Skeletal muscle satellite cell (primary cell): Measurements from ENCODE around the gene CILP.
"Not testable (repeated sequence)": the region's sequence is repeated elsewhere in the genome, so short reads cannot be mapped to it uniquely, and the experiment has no call there.

Experiments
- H3K27me3 ChIP-seq: 2 replicates; pipeline ENCODE4 v1.7.0; 2013; ENCODE audit warnings: low read length; ENCODE audit not compliant: control insufficient read depth, insufficient read depth
- H3K36me3 ChIP-seq: 2 replicates; pipeline ENCODE4 v1.7.0; 2013; ENCODE audit warnings: mild to moderate bottlenecking, control low read depth, low read length; ENCODE audit not compliant: insufficient read depth
- H3K4me1 ChIP-seq: 2 replicates; pipeline ENCODE4 v1.7.0; 2013; ENCODE audit warnings: low read length; ENCODE audit not compliant: control insufficient read depth, insufficient read depth
- H3K4me2 ChIP-seq: 2 replicates; pipeline ENCODE4 v1.7.0; 2013; ENCODE audit warnings: mild to moderate bottlenecking, low read length
- H3K4me3 ChIP-seq: 2 replicates; pipeline ENCODE4 v1.7.0; 2013; ENCODE audit warnings: low read length
- H3K9ac ChIP-seq: 2 replicates; pipeline ENCODE4 v1.7.0; 2013; ENCODE audit warnings: mild to moderate bottlenecking, low read depth, low read length, moderate library complexity
- H3K9me3 ChIP-seq: replicated peaks from 2 replicates; pipeline ENCODE4 v1.7.0; 2013; ENCODE audit warnings: mild to moderate bottlenecking, control low read depth, low read length

The CILP gene

GRCh38 chr15:65188472-65188871 is 22.8 kb downstream of the CILP start:
- H3K9ac ChIP-seq, result not testable (repeated sequence)

GRCh38 chr15:65184868-65185717 is 26.2 kb downstream of the CILP start, which contains the start of gene CLPX:
TSS of gene CLPX (minus strand) at chr15:65185342. CDS start at chr15:65185153, 189 bp downstream.
- H3K36me3 ChIP-seq, result peaks cover 2% of the 10 kb centered on the region
- H3K4me2 ChIP-seq, result peak within 1 kb of the TSS; percentile 89

More at GRCh38 chr15:65188472-65188871, 22.8 kb downstream of the CILP start:
- H3K27me3 ChIP-seq, H3K4me3 ChIP-seq, H3K36me3 ChIP-seq, H3K4me1 ChIP-seq, H3K4me2 ChIP-seq, H3K9me3 ChIP-seq: not testable (repeated sequence)

GRCh38 chr15:65184305-65184867 is 26.9 kb downstream of the CILP start:
- no peaks in the 10 kb centered on the region for H3K9me3 ChIP-seq
- peaks cover 9% of the 10 kb centered on the region for H3K36me3 ChIP-seq
- peak overlapping the region; percentile 89 for H3K4me2 ChIP-seq
- no peaks in the 10 kb centered on the region for H3K27me3 ChIP-seq
- peak overlapping the region; percentile 99 for H3K4me3 ChIP-seq
- peak overlapping the region; percentile 99 for H3K9ac ChIP-seq
- H3K4me1 ChIP-seq, result peaks cover 11% of the 10 kb centered on the region

More at GRCh38 chr15:65184868-65185717, 26.2 kb downstream of the CILP start, which contains the start of gene CLPX:
- H3K27me3 ChIP-seq, result no peaks in the 10 kb centered on the region
- peaks cover 11% of the 10 kb centered on the region for H3K4me1 ChIP-seq
- H3K4me3 ChIP-seq, result peak within 1 kb of the TSS; percentile 99
- peak within 1 kb of the TSS; percentile 99 for H3K9ac ChIP-seq
- H3K9me3 ChIP-seq, result no peaks in the 10 kb centered on the region

GRCh38 chr15:65183865-65184159 is 27.5 kb downstream of the CILP start:
- peak overlapping the region; percentile 99 for H3K4me3 ChIP-seq
- H3K9me3 ChIP-seq, result no peaks in the 10 kb centered on the region
- peak overlapping the region; percentile 99 for H3K9ac ChIP-seq
- H3K27me3 ChIP-seq, result no peaks in the 10 kb centered on the region
- peaks cover 14% of the 10 kb centered on the region for H3K36me3 ChIP-seq
- H3K4me2 ChIP-seq, result peak overlapping the region; percentile 89
- peaks cover 11% of the 10 kb centered on the region for H3K4me1 ChIP-seq

- Histone ChIP-seq H3K9me3 (no peaks in the 10 kb centered on the region), H3K4me2 (peak overlapping the region; percentile 89), H3K4me3 (no peak overlapping the region), H3K9ac (no peak overlapping the region), H3K4me1 (peaks cover 11% of the 10 kb centered on the region), H3K36me3 (peaks cover 24% of the 10 kb centered on the region), H3K27me3 (no peaks in the 10 kb centered on the region)
Measured at GRCh38 chr15:65182538-65182937, 28.7 kb downstream of the CILP start.

- Histone ChIP-seq H3K36me3 (peaks cover 32% of the 10 kb centered on the region), H3K4me1 (peaks cover 11% of the 10 kb centered on the region), H3K4me2 (peak overlapping the region; percentile 89)
- H3K27me3 ChIP-seq, H3K4me3 ChIP-seq, H3K9me3 ChIP-seq, H3K9ac ChIP-seq: not testable (repeated sequence)
Measured at GRCh38 chr15:65181582-65182353, 29.5 kb downstream of the CILP start.

- Histone ChIP-seq H3K4me3 (no peak overlapping the region), H3K27me3 (no peaks in the 10 kb centered on the region), H3K4me2 (no peak overlapping the region), H3K9me3 (no peaks in the 10 kb centered on the region), H3K36me3 (peaks cover 38% of the 10 kb centered on the region), H3K4me1 (peaks cover 6% of the 10 kb centered on the region), H3K9ac (no peak overlapping the region)
Measured at GRCh38 chr15:65180167-65180566, 31.1 kb downstream of the CILP start.

- Histone ChIP-seq H3K36me3 (peaks cover 42% of the 10 kb centered on the region), H3K27me3 (no peaks in the 10 kb centered on the region)
Measured at GRCh38 chr15:65177901-65178300, 33.4 kb downstream of the CILP start.

GRCh38 chr15:65176056-65176455 is 35.2 kb downstream of the CILP start:
- H3K9ac ChIP-seq, result no peak overlapping the region
- H3K9me3 ChIP-seq, result no peaks in the 10 kb centered on the region
- H3K4me3 ChIP-seq, result no peak overlapping the region
- no peaks in the 10 kb centered on the region for H3K27me3 ChIP-seq
- H3K36me3 ChIP-seq, result peaks cover 59% of the 10 kb centered on the region
- H3K4me1 ChIP-seq, result no peaks in the 10 kb centered on the region
- H3K4me2 ChIP-seq, result no peak overlapping the region

More at GRCh38 chr15:65177901-65178300, 33.4 kb downstream of the CILP start:
- Histone ChIP-seq H3K9me3 (no peaks in the 10 kb centered on the region), H3K4me2 (no peak overlapping the region), H3K4me1 (peaks cover 4% of the 10 kb centered on the region), H3K4me3 (no peak overlapping the region), H3K9ac (no peak overlapping the region)

DNA sequence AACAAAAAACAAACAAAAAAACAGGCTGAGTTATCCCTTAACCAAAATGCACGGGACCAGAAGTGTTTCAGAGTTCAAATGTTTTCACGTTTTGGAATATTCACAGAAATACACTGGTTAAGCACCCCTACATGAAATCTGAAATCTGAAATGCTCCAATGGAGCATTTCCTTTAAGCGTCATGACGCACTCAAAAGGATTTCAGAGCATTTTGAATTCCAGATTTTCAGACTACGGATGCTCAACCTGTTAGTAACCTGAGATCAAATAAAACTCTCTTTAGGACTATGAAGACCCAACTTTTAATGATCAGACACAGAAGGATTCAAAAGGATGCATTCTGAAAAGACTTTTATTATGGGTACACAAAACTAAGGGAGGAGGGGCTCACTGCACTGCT is 35.8 kb downstream of the CILP start:
- no peak overlapping the region for H3K4me2 ChIP-seq
- H3K36me3 ChIP-seq, result peaks cover 60% of the 10 kb centered on the region
- no peak overlapping the region for H3K9ac ChIP-seq
- no peak overlapping the region for H3K4me3 ChIP-seq
- no peaks in the 10 kb centered on the region for H3K4me1 ChIP-seq
- no peaks in the 10 kb centered on the region for H3K27me3 ChIP-seq
- H3K9me3 ChIP-seq, result no peaks in the 10 kb centered on the region

DNA sequence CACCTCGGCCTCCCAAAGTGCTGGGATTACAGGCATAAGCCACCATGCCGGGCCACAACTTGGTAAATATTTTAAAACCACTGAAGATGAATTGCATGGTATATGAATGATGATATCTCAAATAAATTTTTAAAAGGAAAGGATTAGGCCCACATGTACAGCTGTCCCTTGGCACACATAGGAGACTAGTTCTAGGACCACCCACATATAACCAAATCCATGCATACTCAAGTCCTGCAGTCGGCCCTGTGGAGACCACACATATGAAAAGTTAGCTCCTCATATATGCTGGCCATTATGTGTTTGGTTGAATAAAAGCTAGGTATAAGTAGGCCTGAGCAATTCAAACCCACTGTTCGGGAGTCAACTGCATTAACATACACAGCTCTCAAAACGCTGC is 36.8 kb downstream of the CILP start:
- Histone ChIP-seq H3K4me3 (no peak overlapping the region), H3K9ac (no peak overlapping the region), H3K36me3 (peaks cover 56% of the 10 kb centered on the region), H3K9me3 (no peaks in the 10 kb centered on the region), H3K4me2 (no peak overlapping the region), H3K4me1 (no peaks in the 10 kb centered on the region), H3K27me3 (no peaks in the 10 kb centered on the region)
